ENCODE results near the gene CTXN1.

CTXN1 gene

DNA sequence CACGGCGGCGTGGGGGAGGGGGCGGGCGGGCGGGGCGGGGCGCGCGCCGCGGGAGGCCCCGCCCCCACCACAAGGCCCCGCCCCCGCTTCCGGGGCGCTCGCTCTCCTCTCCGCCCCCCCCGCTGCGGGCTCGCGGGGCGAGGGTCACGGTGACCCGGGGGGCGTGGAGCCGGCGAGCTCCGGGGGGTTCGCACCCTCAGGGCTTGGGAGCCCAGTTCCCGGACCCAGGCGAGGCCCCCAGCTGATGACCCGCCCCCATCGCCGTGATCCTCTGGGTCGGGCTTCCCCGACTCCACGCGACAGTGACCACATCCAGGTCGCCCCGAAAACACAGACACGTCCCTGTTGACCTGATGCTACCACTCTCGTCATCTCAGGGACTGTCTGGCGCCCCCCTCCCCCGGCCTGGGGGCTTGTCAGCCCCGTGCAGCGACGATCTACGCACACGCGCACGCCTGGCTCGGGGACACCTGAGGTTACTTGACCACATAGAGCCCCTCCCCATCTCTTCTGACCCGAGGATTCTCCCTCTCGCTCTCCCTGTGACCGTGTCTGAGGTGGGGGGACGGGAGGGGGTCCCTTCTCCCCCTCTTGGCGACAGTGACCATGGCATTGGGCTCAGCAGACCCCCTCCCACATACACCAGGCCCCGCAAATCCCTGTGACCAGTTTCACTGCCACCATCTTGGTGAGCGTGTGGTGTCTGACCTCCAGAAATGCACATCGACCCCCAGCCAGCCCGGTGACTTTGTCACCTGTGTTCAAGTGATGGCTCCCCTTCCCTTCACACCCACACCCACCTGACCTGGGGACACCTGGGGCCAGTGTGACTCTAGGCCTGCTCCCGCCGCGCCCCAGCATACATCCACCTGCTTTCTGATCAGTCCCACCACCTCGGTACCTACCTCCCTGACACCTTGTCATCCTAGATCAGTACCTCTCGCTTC, 21.6 kb downstream of the CTXN1 start (continued):
- TF ChIP-seq ZNF2 (tag by site-specific recombination; IDR thresholded peaks at IDR 0.05) (no peak), ZNF558 (tag by site-specific recombination; IDR thresholded peaks at IDR 0.05) (no peak), ZNF473 (tag by site-specific recombination; IDR thresholded peaks at IDR 0.05) (no peak), HOXD13 (CRISPR knock-in tag; IDR thresholded peaks at IDR 0.05; ENCODE audit: borderline replicate concordance) (no peak), ZNF792 (tag by site-specific recombination; IDR thresholded peaks at IDR 0.05) (no peak), ZIC2 (tag by site-specific recombination; IDR thresholded peaks at IDR 0.05) (peak; percentile 77), ZBTB21 (tag by site-specific recombination; IDR thresholded peaks at IDR 0.05) (no peak), KLF9 (tag by site-specific recombination; IDR thresholded peaks at IDR 0.05; ENCODE audit: low read depth) (peak; percentile 86), ZNF549 (tag by site-specific recombination; IDR thresholded peaks at IDR 0.05) (no peak), ZBTB20 (tag by site-specific recombination; IDR thresholded peaks at IDR 0.05) (no peak), SETDB1 (IDR thresholded peaks at IDR 0.05; ENCODE audit: insufficient read length, low read length) (no peak), GLIS2 (tag by site-specific recombination; IDR thresholded peaks at IDR 0.05) (peak; percentile 85; the same call in 1 of the 2 replicates), SP3 (tag by site-specific recombination; IDR thresholded peaks at IDR 0.05) (peak; percentile 44), ZNF654 (tag by site-specific recombination; IDR thresholded peaks at IDR 0.05; ENCODE audit: low read depth) (no peak), ZNF660 (tag by site-specific recombination; IDR thresholded peaks at IDR 0.05) (no peak)
- TF ChIP-seq, protein P1, sequence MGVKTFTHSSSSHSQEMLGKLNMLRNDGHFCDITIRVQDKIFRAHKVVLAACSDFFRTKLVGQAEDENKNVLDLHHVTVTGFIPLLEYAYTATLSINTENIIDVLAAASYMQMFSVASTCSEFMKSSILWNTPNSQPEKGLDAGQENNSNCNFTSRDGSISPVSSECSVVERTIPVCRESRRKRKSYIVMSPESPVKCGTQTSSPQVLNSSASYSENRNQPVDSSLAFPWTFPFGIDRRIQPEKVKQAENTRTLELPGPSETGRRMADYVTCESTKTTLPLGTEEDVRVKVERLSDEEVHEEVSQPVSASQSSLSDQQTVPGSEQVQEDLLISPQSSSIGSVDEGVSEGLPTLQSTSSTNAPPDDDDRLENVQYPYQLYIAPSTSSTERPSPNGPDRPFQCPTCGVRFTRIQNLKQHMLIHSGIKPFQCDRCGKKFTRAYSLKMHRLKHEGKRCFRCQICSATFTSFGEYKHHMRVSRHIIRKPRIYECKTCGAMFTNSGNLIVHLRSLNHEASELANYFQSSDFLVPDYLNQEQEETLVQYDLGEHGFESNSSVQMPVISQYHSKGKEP (tag by site-specific recombination; IDR thresholded peaks at IDR 0.05) = no peak
- TF ChIP-seq, protein P2, sequence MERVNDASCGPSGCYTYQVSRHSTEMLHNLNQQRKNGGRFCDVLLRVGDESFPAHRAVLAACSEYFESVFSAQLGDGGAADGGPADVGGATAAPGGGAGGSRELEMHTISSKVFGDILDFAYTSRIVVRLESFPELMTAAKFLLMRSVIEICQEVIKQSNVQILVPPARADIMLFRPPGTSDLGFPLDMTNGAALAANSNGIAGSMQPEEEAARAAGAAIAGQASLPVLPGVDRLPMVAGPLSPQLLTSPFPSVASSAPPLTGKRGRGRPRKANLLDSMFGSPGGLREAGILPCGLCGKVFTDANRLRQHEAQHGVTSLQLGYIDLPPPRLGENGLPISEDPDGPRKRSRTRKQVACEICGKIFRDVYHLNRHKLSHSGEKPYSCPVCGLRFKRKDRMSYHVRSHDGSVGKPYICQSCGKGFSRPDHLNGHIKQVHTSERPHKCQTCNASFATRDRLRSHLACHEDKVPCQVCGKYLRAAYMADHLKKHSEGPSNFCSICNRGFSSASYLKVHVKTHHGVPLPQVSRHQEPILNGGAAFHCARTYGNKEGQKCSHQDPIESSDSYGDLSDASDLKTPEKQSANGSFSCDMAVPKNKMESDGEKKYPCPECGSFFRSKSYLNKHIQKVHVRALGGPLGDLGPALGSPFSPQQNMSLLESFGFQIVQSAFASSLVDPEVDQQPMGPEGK (tag by site-specific recombination; IDR thresholded peaks at IDR 0.05) = peak; percentile 84
- TF ChIP-seq, protein P3, sequence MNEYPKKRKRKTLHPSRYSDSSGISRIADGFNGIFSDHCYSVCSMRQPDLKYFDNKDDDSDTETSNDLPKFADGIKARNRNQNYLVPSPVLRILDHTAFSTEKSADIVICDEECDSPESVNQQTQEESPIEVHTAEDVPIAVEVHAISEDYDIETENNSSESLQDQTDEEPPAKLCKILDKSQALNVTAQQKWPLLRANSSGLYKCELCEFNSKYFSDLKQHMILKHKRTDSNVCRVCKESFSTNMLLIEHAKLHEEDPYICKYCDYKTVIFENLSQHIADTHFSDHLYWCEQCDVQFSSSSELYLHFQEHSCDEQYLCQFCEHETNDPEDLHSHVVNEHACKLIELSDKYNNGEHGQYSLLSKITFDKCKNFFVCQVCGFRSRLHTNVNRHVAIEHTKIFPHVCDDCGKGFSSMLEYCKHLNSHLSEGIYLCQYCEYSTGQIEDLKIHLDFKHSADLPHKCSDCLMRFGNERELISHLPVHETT (tag by site-specific recombination; IDR thresholded peaks at IDR 0.05) = no peak
- TF ChIP-seq, protein P4, sequence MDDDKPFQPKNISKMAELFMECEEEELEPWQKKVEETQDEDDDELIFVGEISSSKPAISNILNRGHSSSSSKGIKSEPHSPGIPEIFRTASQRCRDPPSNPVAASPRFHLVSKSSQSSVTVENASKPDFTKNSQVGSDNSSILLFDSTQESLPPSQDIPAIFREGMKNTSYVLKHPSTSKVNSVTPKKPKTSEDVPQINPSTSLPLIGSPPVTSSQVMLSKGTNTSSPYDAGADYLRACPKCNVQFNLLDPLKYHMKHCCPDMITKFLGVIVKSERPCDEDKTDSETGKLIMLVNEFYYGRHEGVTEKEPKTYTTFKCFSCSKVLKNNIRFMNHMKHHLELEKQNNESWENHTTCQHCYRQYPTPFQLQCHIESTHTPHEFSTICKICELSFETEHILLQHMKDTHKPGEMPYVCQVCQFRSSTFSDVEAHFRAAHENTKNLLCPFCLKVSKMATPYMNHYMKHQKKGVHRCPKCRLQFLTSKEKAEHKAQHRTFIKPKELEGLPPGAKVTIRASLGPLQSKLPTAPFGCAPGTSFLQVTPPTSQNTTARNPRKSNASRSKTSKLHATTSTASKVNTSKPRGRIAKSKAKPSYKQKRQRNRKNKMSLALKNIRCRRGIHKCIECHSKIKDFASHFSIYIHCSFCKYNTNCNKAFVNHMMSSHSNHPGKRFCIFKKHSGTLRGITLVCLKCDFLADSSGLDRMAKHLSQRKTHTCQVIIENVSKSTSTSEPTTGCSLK (tag by site-specific recombination; IDR thresholded peaks at IDR 0.05) = no peak
- TF ChIP-seq, protein P5, sequence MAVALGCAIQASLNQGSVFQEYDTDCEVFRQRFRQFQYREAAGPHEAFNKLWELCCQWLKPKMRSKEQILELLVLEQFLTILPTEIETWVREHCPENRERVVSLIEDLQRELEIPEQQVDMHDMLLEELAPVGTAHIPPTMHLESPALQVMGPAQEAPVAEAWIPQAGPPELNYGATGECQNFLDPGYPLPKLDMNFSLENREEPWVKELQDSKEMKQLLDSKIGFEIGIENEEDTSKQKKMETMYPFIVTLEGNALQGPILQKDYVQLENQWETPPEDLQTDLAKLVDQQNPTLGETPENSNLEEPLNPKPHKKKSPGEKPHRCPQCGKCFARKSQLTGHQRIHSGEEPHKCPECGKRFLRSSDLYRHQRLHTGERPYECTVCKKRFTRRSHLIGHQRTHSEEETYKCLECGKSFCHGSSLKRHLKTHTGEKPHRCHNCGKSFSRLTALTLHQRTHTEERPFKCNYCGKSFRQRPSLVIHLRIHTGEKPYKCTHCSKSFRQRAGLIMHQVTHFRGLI (tag by site-specific recombination; IDR thresholded peaks at IDR 0.05) = no peak
- TF ChIP-seq, protein P6, sequence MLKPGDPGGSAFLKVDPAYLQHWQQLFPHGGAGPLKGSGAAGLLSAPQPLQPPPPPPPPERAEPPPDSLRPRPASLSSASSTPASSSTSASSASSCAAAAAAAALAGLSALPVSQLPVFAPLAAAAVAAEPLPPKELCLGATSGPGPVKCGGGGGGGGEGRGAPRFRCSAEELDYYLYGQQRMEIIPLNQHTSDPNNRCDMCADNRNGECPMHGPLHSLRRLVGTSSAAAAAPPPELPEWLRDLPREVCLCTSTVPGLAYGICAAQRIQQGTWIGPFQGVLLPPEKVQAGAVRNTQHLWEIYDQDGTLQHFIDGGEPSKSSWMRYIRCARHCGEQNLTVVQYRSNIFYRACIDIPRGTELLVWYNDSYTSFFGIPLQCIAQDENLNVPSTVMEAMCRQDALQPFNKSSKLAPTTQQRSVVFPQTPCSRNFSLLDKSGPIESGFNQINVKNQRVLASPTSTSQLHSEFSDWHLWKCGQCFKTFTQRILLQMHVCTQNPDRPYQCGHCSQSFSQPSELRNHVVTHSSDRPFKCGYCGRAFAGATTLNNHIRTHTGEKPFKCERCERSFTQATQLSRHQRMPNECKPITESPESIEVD (tag by site-specific recombination; IDR thresholded peaks at IDR 0.05) = no peak
- TF ChIP-seq, protein P7, sequence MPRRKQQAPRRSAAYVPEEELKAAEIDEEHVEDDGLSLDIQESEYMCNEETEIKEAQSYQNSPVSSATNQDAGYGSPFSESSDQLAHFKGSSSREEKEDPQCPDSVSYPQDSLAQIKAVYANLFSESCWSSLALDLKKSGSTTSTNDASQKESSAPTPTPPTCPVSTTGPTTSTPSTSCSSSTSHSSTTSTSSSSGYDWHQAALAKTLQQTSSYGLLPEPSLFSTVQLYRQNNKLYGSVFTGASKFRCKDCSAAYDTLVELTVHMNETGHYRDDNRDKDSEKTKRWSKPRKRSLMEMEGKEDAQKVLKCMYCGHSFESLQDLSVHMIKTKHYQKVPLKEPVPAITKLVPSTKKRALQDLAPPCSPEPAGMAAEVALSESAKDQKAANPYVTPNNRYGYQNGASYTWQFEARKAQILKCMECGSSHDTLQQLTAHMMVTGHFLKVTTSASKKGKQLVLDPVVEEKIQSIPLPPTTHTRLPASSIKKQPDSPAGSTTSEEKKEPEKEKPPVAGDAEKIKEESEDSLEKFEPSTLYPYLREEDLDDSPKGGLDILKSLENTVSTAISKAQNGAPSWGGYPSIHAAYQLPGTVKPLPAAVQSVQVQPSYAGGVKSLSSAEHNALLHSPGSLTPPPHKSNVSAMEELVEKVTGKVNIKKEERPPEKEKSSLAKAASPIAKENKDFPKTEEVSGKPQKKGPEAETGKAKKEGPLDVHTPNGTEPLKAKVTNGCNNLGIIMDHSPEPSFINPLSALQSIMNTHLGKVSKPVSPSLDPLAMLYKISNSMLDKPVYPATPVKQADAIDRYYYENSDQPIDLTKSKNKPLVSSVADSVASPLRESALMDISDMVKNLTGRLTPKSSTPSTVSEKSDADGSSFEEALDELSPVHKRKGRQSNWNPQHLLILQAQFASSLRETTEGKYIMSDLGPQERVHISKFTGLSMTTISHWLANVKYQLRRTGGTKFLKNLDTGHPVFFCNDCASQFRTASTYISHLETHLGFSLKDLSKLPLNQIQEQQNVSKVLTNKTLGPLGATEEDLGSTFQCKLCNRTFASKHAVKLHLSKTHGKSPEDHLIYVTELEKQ (tag by site-specific recombination; IDR thresholded peaks at IDR 0.05; ENCODE audit: borderline replicate concordance) = no peak
- TF ChIP-seq, protein P8, sequence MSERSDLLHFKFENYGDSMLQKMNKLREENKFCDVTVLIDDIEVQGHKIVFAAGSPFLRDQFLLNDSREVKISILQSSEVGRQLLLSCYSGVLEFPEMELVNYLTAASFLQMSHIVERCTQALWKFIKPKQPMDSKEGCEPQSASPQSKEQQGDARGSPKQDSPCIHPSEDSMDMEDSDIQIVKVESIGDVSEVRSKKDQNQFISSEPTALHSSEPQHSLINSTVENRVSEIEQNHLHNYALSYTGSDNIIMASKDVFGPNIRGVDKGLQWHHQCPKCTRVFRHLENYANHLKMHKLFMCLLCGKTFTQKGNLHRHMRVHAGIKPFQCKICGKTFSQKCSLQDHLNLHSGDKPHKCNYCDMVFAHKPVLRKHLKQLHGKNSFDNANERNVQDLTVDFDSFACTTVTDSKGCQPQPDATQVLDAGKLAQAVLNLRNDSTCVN (tag by site-specific recombination; optimal IDR thresholded peaks at IDR 0.05) = peak; percentile 32
